H1 (cell line): Measurements from ENCODE around the gene NLRP6. TPM values are rescaled to one million over a fixed set of nuclear protein-coding genes. Genes with fewer than 3 reads are reported as not detected.

Experiments used
- ASH2L ChIP-seq: fragments of 200-600, 300-600 bp; sonication (generic); IDR thresholded peaks from one replicate; pipeline ENCODE4 v1.7.1; 2017; ENCODE audit warnings: low read length
- BACH1 ChIP-seq: IDR thresholded peaks from 2 replicates; pipeline ENCODE4 v1.6.1; 2012; ENCODE audit warnings: low read length, improper control_type of control experiment
- BRCA1 ChIP-seq: IDR thresholded peaks from 2 replicates; pipeline ENCODE4 v1.6.1; 2012; ENCODE audit warnings: low read depth, low read length, improper control_type of control experiment
- CTBP2 ChIP-seq: IDR thresholded peaks from 2 replicates; pipeline ENCODE4 v1.7.0; 2011; ENCODE audit warnings: borderline replicate concordance, mild to moderate bottlenecking, moderate library complexity, mixed read lengths, low read length; ENCODE audit not compliant: insufficient read depth, insufficient read length
- FOSL1 ChIP-seq: IDR thresholded peaks from 2 replicates; pipeline ENCODE4 v1.6.1; 2011; ENCODE audit warnings: mild to moderate bottlenecking, low read depth, low read length, moderate library complexity; ENCODE audit not compliant: insufficient read depth
- POLR2A ChIP-seq, 2 experiments: IDR thresholded peaks; 1 replicate in 1 of 2; 2 replicates in 1 of 2; pipeline ENCODE4 v1.6.1; 2011; ENCODE audit warnings: low read depth in 2 of 2, low read length in 2 of 2, mild to moderate bottlenecking in 2 of 2; ENCODE audit errors: control extremely low read depth in 1 of 2
- RNF2 ChIP-seq: fragments of 200-900, 300-1000 bp; sonication (generic); IDR thresholded peaks from 2 replicates; pipeline ENCODE4 v1.7.1; 2016; ENCODE audit warnings: borderline replicate concordance, low read depth, mild to moderate bottlenecking, antibody characterized with exemption, low read length; ENCODE audit not compliant: poor library complexity, severe bottlenecking; ENCODE audit errors: missing control alignments
- TBP ChIP-seq: IDR thresholded peaks from 2 replicates; pipeline ENCODE4 v1.6.1; 2011; ENCODE audit warnings: low read depth, low read length, improper control_type of control experiment
- polyA plus RNA-seq, 7 experiments: library from polyadenylated mRNA; depleted of rRNA in 3 of 7; stranded (reverse) in 5 of 7; unstranded in 2 of 7; fragments of >200 nt in 5 of 7; fragments of 200-250 nt in 2 of 7; gene quantifications; 1 replicate in 5 of 7; 2 replicates in 1 of 7; 4 replicates in 1 of 7; pipeline versions ENCODE4 v1.2.1 to v1.2.3, GENCODE V29; 2011 to 2013; ENCODE audit warnings: missing spikeins in 2 of 7, mixed read lengths in 2 of 7
- total RNA-seq: library from RNA; stranded (reverse); fragmentation: NEBNext Ultra II Directional; extraction: Animal tissue kit (Norgen Biotek cat#: 25700); gene quantifications from 2 replicates; pipeline ENCODE4 v1.2.1, GENCODE V29; 2021
- TF ChIP-seq, protein P1 (sequence below): IDR thresholded peaks from 2 replicates; pipeline ENCODE4 v1.6.1; 2012; ENCODE audit warnings: inconsistent platforms

Gene NLRP6
- total and polyA plus RNA-seq, 2 of the 8 experiments (the other 6 are each of a cell fraction or from before 2014, with no cell fraction given) = not detected

DNA sequence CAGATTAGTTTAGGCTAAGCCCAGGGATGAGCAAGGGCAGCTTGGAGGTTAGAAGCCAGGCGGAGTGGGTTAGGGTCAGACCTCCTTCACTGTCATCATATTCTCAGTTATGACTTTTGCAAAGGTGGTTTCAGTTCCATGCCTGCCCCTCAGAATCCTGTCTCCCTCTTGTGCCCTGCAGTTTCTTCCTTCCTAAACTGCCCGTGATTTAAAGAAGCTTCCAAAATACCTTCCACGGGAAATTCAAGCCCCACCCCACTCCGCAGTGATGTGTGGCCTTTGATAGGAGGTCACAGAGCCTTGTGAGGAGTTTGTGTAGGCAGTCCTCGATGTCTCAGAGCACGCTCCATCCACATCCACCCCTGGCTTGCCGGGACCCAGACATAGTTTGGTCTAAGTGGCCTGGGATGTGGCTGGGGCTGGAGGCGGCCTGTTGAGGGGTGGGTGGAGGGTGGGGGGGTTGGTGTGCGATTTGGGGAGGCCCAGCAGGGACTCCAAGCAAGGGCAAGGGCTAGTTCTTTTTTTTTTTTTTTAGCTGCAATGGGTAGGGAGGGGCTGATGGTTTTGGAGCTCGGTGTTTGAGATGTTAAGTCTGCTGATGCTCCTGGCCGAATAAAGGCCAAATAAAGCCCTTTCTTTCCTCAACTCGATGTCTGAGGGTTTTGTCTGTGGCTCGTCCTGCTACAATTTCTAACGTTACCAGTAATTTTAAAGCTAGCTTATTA lies 34.0 kb downstream of the NLRP6 start (continued):
- TF ChIP-seq, protein P1, sequence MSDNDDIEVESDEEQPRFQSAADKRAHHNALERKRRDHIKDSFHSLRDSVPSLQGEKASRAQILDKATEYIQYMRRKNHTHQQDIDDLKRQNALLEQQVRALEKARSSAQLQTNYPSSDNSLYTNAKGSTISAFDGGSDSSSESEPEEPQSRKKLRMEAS = no peak
- TF ChIP-seq ASH2L (no peak), BACH1 (no peak), POLR2A (IDR thresholded peaks at IDR 0.05; ENCODE audit: control extremely low read depth in 1 of 2, low read depth in 2 of 2, low read length in 2 of 2) (no peak), BRCA1 (no peak), TBP (no peak), CTBP2 (no peak), RNF2 (no peak), FOSL1 (no peak)
